ENCODE data around the gene CHST3. TPM values are rescaled to one million over a fixed set of nuclear protein-coding genes. Genes with fewer than 3 reads are reported as not detected.

The CHST3 gene
- total and polyA plus RNA-seq, 10 of the 15 experiments (the other 5 are each of a cell fraction or from before 2014, with no cell fraction given) = 0.03 to 0.50 (median 0.05) TPM; not detected in 2

- H3K79me2 ChIP-seq (ENCODE audit: control insufficient read depth, insufficient read depth, low read length) = no peaks in the 10 kb centered on the region
- FAIRE-seq (no peak), ATAC-seq (no peak), DNase-seq (ENCODE audit: low read depth, low spot score) (no peak)
- no peak overlapping the region for H3K4me3 ChIP-seq
- ChIA-PET SMC1A (ENCODE audit: uncharacterized antibody, unreplicated experiment) (interaction anchor here (0.9 to 3.3 kb wide), 7 partner anchors 9 to 79 kb away, joined by 3 to 17 read pairs (median 4); no protein-coding TSS in a partner anchor), CTCF (interaction anchor here (1.0 to 2.7 kb wide), 4 partner anchors 8 to 73 kb away, joined by 3 to 11 read pairs (median 8); no protein-coding TSS in a partner anchor), POLR2A (interaction anchor here (0.9 kb wide), 1 partner anchor 10 kb away, joined by 6 read pairs; no protein-coding TSS in a partner anchor), RAD21 (ENCODE audit: unreplicated experiment) (interaction anchor here (1.6 kb wide), 1 partner anchor 10 kb away, joined by 12 read pairs; no protein-coding TSS in a partner anchor)
- H3K9ac ChIP-seq (ENCODE audit: control insufficient read depth, insufficient read depth, low read length) = no peak overlapping the region
- no TSS peak for BruUV-seq (replicated peaks)
- peaks cover 22% of the 10 kb centered on the region for H3K4me1 ChIP-seq (ENCODE audit: control insufficient read depth, insufficient read depth, low read length)
- H3K9me3 ChIP-seq (replicated peaks; ENCODE audit: control insufficient read depth, insufficient read depth, low read length) = no peaks in the 10 kb centered on the region
- H3K4me2 ChIP-seq (ENCODE audit: control insufficient read depth, insufficient read depth) = no peak overlapping the region
- in situ Hi-C loops (cut with MboI) = no loop called here
- intact Hi-C loops (cut with micrococcal nuclease; ENCODE audit: unreplicated experiment) = no loop called here
- no peaks in the 10 kb centered on the region for H4K20me1 ChIP-seq (ENCODE audit: control insufficient read depth, insufficient read depth)
- H3K27ac ChIP-seq (ENCODE audit: control insufficient read depth, insufficient read depth) = no peak overlapping the region
- no peak overlapping the region for H2AFZ ChIP-seq (ENCODE audit: control insufficient read depth, low read depth, low read length)
- no peaks in the 10 kb centered on the region; a peak in 1 of 4 replicates for H3K27me3 ChIP-seq (replicated peaks in 1 of 2; ENCODE audit: control insufficient read depth in 2 of 2, insufficient read depth in 2 of 2, low read length in 1 of 2)
- no peaks in the 10 kb centered on the region for H3K36me3 ChIP-seq (ENCODE audit: control insufficient read depth in 2 of 2, insufficient read depth in 2 of 2, low read length in 1 of 2)
- 65% methylated on average over 15 of the region's 15 CpGs for WGBS (ENCODE audit: insufficient coverage, insufficient replicate concordance, low lambda C conversion rate, missing lambda C conversion rate)
- TF ChIP-seq, protein P1, sequence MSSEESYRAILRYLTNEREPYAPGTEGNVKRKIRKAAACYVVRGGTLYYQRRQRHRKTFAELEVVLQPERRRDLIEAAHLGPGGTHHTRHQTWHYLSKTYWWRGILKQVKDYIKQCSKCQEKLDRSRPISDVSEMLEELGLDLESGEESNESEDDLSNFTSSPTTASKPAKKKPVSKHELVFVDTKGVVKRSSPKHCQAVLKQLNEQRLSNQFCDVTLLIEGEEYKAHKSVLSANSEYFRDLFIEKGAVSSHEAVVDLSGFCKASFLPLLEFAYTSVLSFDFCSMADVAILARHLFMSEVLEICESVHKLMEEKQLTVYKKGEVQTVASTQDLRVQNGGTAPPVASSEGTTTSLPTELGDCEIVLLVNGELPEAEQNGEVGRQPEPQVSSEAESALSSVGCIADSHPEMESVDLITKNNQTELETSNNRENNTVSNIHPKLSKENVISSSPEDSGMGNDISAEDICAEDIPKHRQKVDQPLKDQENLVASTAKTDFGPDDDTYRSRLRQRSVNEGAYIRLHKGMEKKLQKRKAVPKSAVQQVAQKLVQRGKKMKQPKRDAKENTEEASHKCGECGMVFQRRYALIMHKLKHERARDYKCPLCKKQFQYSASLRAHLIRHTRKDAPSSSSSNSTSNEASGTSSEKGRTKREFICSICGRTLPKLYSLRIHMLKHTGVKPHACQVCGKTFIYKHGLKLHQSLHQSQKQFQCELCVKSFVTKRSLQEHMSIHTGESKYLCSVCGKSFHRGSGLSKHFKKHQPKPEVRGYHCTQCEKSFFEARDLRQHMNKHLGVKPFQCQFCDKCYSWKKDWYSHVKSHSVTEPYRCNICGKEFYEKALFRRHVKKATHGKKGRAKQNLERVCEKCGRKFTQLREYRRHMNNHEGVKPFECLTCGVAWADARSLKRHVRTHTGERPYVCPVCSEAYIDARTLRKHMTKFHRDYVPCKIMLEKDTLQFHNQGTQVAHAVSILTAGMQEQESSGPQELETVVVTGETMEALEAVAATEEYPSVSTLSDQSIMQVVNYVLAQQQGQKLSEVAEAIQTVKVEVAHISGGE (CRISPR knock-in tag; IDR thresholded peaks at IDR 0.05) = no peak
- TF ChIP-seq CHD2 (IDR thresholded peaks at IDR 0.05; ENCODE audit: borderline replicate concordance, low read depth, low read length) = no peak
- TF ChIP-seq CBFB (IDR thresholded peaks at IDR 0.05; ENCODE audit: low read depth) = no peak
- TF ChIP-seq MTA2 (IDR thresholded peaks at IDR 0.05; ENCODE audit: low read depth) = no peak
- no peak for TF ChIP-seq ZNF24 (IDR thresholded peaks at IDR 0.05)
- TF ChIP-seq SRF (IDR thresholded peaks at IDR 0.05; ENCODE audit: low read depth in 2 of 2, low read length in 2 of 2) = no peak
- no peak for TF ChIP-seq SREBF1 (IDR thresholded peaks at IDR 0.05; ENCODE audit: low read length)
- TF ChIP-seq BMI1 (IDR thresholded peaks at IDR 0.05; ENCODE audit: borderline replicate concordance) = no peak
- no peak for TF ChIP-seq NR2C2 (IDR thresholded peaks at IDR 0.05; ENCODE audit: borderline replicate concordance, control insufficient read depth, insufficient read length, low read depth)
- TF ChIP-seq E2F4 (IDR thresholded peaks at IDR 0.05; ENCODE audit: low read depth, low read length) = no peak
- TF ChIP-seq USF1 (IDR thresholded peaks at IDR 0.05; ENCODE audit: borderline replicate concordance, extremely low read length, insufficient read depth, low read depth, low read length) = no peak
- no peak for TF ChIP-seq BACH1 (IDR thresholded peaks at IDR 0.05; ENCODE audit: borderline replicate concordance)
- TF ChIP-seq WRNIP1 (IDR thresholded peaks at IDR 0.05; ENCODE audit: borderline replicate concordance, low read depth, low read length) = no peak
- TF ChIP-seq EP300 (IDR thresholded peaks at IDR 0.05; ENCODE audit: borderline replicate concordance in 1 of 2, control insufficient read depth in 1 of 2, low read depth in 2 of 2, low read length in 2 of 2) = no peak
- TF ChIP-seq SMAD5 (IDR thresholded peaks at IDR 0.05; ENCODE audit: low read depth) = no peak
- TF ChIP-seq TCF7 (IDR thresholded peaks at IDR 0.05; ENCODE audit: borderline replicate concordance) = no peak
- TF ChIP-seq IRF4 (IDR thresholded peaks at IDR 0.05; ENCODE audit: low read depth, low read length) = no peak
- no peak for TF ChIP-seq EZH2 (IDR thresholded peaks at IDR 0.05; ENCODE audit: borderline replicate concordance, control insufficient read depth, low read depth, low read length)
These were observed 11.1 kb downstream of the CHST3 start for GRCh38 chr10:71975087-71975870.

Measured in GM12878 (cell line).